ENCODE data around the gene LYL1.

LYL1 gene

DNA sequence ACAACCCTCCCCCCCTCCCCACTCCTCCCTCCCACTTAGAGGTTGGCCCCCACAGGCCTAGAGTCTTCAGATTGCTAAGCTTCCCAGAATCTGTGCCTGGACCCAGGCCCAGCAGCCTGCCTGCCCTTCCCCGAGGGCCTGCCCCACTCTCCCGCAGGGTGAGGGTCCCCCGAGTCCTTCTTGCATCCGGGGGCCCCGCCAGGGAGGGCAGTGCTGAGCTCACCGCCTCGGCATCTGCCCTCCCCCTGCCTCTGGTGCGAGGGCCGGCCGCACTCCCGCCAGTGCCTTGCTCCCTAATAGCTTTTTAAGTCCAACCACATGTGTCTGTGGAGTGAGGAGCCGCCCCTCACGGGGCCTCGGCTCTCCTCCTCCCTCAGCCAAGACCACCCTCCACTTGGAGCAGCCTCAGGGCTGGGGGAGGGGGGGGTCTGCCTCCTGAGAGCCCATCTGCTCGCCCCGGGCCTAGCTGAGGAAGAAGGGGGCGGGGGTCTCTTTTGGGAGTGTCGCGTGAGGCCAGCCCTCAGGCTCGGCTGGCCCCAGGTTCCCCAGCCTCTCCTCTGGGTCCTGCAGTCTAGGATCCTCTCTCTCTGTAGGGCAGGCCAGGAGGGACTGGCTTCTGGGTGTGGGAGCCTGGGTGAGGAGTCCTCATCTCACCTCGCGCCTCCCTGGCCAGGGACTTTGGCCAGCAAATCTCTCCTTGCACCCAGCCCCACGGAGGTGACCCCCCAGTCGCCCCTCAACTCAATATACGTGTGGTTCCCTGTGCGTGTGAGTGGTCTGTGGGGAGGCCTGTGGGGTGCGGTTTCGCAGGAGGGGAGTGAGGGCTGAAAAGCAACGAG lies 47.2 kb downstream of the LYL1 start:
- no peak for DNase-seq (ENCODE audit: low read depth)

DNA sequence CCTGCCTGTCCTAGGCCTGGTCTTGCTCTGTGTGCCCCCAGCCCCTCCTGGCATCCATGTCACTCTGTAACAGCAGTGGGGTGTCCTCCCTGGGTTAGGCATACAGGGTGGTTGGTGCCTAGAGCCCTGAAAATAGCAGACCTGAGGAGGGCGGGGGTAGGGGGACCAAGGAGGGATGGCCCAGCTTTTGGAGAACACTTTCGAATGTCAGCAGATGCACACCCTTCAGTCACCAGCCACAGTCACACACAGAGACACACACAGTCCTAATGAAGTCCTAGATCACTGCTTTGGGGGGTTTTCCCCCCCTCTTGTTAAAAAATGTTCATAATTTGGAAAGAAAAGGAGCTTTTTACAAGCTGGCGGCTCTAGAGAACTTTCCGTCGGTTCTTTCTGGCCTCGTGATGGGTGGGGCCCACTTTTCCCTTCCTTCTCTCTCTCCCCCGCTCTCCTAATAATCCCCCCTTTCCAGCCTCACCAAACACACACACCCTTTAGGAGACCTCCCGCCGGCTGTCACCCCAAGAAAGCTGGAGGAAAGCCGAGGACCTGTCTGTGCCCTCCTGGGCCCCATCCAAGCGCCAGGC lies 47.9 kb downstream of the LYL1 start:
- DNase-seq (ENCODE audit: low read depth), result no peak

DNA sequence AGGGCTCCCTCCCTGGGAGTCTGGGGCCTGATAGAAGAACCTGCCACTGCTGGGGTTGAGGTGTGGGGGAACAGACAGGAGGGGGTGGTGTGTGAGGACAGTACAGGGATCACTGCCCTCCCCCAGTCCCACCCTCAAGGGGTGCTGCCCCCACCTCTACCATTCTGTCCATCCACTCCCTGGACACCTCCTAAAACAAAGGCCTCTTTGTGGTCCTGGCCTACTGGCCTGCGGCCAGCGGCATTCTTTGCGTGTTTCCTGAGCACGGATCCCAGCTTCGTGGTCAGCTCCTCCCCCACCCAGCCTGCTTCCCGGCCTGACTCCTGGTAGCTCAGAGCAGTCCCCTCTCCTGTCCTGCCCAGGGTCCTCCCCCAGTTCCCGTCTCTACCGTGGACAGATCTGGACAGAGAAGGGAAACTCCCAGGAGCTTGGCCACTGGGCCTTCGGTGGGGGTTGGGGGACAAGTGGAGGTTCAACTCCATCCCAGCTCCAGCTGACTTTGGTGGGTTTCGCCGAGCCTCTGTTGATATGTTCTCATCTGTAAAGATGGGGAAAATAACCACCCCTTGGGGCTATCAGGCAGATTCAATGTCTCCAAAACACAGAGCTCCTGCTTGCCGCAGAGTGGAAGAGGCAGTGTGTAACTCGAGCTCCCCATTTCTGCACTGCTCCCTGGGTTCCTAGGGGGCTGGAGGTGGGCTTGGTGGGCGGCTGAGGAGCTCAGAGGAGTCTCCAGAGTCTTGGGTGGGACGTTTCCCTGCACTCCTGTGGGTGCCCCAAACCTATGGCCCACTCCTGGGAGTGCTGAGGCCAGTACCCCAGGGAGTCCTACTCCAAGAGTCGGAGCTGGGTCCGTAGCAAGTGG lies 48.7 kb downstream of the LYL1 start:
- DNase-seq (ENCODE audit: low read depth), result no peak

DNA sequence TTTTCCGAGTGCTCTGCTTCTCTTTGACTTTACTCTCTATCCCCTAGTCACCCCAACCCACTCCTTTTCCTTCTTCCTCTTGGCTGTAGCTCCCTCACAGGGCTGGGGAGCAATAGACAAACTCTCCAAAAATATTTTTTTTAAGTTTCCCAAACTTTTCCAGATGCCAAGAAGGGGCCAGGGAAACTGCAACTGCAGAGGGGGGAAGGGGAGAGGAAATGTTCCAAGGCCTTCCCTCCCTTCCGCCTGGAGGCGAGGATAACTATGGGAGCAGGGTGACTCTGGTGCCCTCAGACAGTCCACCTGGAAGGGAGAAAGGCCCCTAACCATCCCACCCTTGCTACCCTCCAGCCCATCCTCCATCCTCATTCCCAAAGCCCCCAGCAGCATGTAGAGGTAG lies 49.4 kb downstream of the LYL1 start:
- DNase-seq (ENCODE audit: low read depth), result no peak

DNA sequence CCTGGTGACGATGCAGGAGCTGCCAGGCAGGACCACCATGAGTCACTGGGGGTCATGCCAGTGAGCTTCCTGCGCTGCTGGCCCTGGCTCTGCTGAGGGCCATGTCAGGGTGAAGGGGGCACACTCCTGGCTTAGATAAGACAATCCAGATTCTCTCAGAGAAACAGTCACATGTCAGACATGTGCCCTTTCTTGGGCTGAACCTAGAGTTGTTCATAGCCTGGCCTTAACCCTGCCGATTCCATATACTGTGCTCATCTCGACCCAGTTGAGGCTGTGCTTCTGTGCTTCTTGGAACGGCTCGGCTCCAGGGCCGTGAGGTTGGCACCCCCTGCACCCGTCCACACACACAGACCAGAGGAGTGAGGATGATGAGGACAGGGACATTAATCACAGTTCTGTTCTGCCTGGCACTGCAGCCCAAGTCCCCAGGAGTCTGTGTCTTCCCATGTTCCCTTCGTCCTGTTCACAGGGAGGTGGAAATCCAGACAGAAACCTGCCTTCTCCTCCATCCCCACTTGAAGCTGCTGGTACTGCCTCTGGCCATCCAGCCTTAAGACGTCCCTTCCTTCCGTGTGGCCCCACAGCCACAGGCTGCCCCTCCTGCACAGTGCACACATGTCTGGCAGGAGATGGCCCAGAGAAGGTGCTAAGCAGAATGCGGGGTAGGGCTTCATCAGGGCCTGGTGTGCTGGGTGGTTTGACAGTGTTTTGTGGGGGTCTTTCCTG lies 50.0 kb downstream of the LYL1 start:
- DNase-seq (ENCODE audit: low read depth), result no peak

DNA sequence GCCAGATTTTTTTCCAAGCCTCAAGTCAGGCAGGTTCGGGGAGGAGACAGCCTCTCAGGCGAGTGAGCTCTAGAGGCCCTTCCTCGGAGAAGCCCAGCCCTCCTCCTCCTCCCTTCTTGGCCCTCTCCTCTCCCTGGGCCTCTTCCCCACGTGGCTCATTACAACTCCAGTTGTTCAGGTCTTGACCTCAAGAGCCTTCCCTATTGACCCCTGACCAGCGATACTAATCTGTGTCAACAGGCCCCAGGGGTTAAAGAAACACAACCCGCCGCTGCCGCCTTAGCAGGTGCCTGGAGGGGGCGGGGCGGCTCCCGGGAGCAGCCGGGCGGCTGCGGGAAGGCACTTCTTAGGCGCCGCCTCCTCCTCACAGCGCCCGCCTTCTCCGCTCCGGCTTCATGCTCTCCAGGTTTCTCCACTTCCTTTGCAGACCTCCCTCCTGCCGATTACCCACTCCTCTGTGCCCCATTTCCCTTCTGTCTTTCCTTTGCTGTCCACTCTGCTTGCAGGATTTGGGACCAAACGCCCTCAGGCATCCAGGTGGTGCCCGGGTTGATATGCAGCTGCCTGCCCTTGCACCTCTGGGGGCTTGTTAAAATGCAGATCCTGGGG lies 51.0 kb downstream of the LYL1 start:
- no peak for DNase-seq (ENCODE audit: low read depth)

DNA sequence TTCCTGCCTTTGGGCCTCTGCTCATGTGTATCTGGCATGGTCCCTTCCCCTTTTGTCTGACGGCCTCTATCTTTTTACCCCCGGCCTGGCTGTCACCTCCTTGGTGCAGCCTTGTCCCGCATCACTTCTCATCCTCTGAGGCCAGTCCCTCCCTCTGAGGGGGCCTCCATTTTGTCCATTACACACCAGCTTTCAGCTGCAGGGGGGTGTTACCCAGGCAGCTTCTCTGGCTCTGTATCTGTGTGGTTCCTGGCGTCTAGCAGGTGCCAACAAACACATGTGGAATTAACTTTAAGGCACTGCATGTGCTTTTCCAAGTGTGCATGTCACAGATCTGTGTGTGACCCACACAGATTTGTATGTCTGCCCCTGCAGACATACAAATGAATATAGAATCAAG lies 52.4 kb downstream of the LYL1 start:
- DNase-seq (ENCODE audit: low read depth), result no peak

All from T follicular helper cell (primary cell).